Aorta (tissue), 5 donors: ENCODE data around the gene KRT28. TPM values are rescaled to one million over a fixed set of nuclear protein-coding genes. Genes with fewer than 3 reads are reported as not detected.
A peak's percentile ranks its signal among the peaks of the same experiment; 100 is the strongest.

ENCODE experiments used
- ATAC-seq: fragments of 200-7000 bp; cut with Tn5 transposase; one replicate; pipeline ENCODE4 v1.9.1; 2022; ENCODE audit warnings: moderate library complexity; ENCODE audit not compliant: low FRiP score
- DNase-seq, 2 donors: peaks; one replicate each; pipeline ENCODE4 v3.0.0-alpha.2; 2020
- H3K27ac ChIP-seq, 2 donors: one replicate each; pipeline ENCODE4 v1.5.1; 2013; ENCODE audit warnings: low read length in 2 of 2, mild to moderate bottlenecking in 2 of 2, moderate library complexity in 2 of 2, control low read depth in 1 of 2, inconsistent platforms in 1 of 2, low read depth in 1 of 2
- H3K27me3 ChIP-seq, 2 donors: one replicate each; pipeline ENCODE4 v1.6.1; 2013; ENCODE audit warnings: control low read depth in 1 of 2, low read length in 1 of 2, mild to moderate bottlenecking in 1 of 2, moderate library complexity in 1 of 2; ENCODE audit not compliant: insufficient read depth in 2 of 2, control insufficient read depth in 1 of 2
- H3K36me3 ChIP-seq, 2 donors: one replicate each; pipeline ENCODE4 v1.6.1; 2013; ENCODE audit warnings: control low read depth in 1 of 2, low read length in 1 of 2, mild to moderate bottlenecking in 1 of 2; ENCODE audit not compliant: insufficient read depth in 2 of 2, control insufficient read depth in 1 of 2
- H3K4me1 ChIP-seq, 2 donors: one replicate each; pipeline ENCODE4 v1.6.1; 2013; ENCODE audit warnings: low read length in 2 of 2, control low read depth in 1 of 2, mild to moderate bottlenecking in 1 of 2, moderate library complexity in 1 of 2; ENCODE audit not compliant: insufficient read depth in 2 of 2, control insufficient read depth in 1 of 2
- H3K4me3 ChIP-seq, 2 donors: one replicate each; pipeline ENCODE4 v1.5.1; 2013; ENCODE audit warnings: low read length in 2 of 2, control low read depth in 1 of 2, mild to moderate bottlenecking in 1 of 2
- H3K9me3 ChIP-seq: one replicate; pipeline ENCODE4 v1.6.1; 2013; ENCODE audit warnings: mild to moderate bottlenecking, low read length; ENCODE audit not compliant: control insufficient read depth
- WGBS, 2 donors: extraction: QIAGEN DNeasy Blood & Tissue Kit; methylation state at CpG; one replicate each; pipeline ENCODE4 v1.1.7; 2013; 5-methylcytosine and 5-hydroxymethylcytosine counted together
- intact Hi-C, 2 donors: fragments of 100-400 bp; cut with DNase I; formaldehyde crosslinking; loops; one replicate each; pipeline versions ENCODE4 v1.14.2 to v1.15.0; 2022
- polyA plus RNA-seq, 2 donors: library from polyadenylated mRNA; stranded (reverse); fragments of 200-250 nt; gene quantifications; one replicate each; pipeline ENCODE4 v1.2.3, GENCODE V29; 2013
- total RNA-seq, 2 donors: library from RNA; stranded (reverse); fragmentation: NEBNext Ultra II Directional; extraction: Animal tissue kit (Norgen Biotek cat#: 25700); gene quantifications; one replicate each; pipeline ENCODE4 v1.2.1, GENCODE V29; 2021
- donor health status: healthy with polysubstance abuse.
- donor health status: Bipolar disorder and iron deficiency.
- donor health status: DM: no; HTN: no; CAD: no.
- donor health status: DM: no; HTN: no; CAD: no.
- donor health status: DM: yes; HTN: yes; CAD: no.

Gene KRT28
- total and polyA plus RNA-seq, 4 donors, result not detected

- Histone ChIP-seq H3K9me3 (no peaks in the 10 kb centered on the region), H3K36me3 (no peaks in the 10 kb centered on the region), H3K4me3 (no peak overlapping the region), H3K4me1 (peaks cover 0 to 4% of the 10 kb centered on the region in 2 donors), H3K27me3 (no peaks in the 10 kb centered on the region), H3K27ac (no peak overlapping the region)
- intact Hi-C loops, result no loop called here
- DNase-seq (no peak), ATAC-seq (no peak)
These were observed 21.8 kb upstream of the KRT28 start for GRCh38 chr17:40821536-40821935.

- WGBS, 2 donors, result 84 to 88% methylated on average over 9 of the region's 9 CpGs
- intact Hi-C loops, result no loop called here
- DNase-seq (no peak), ATAC-seq (no peak)
- Histone ChIP-seq H3K4me1 (no peaks in the 10 kb centered on the region), H3K4me3 (no peak overlapping the region), H3K36me3 (no peaks in the 10 kb centered on the region), H3K27me3 (no peaks in the 10 kb centered on the region), H3K27ac (no peak overlapping the region), H3K9me3 (no peaks in the 10 kb centered on the region)
These were observed 20.6 kb upstream of the KRT28 start for GRCh38 chr17:40820228-40820838.

GRCh38 chr17:40819528-40820125 lies 19.9 kb upstream of the KRT28 start:
- 44 to 45% methylated on average over 9 of the region's 9 CpGs for WGBS, 2 donors
- Histone ChIP-seq H3K4me3 (peak overlapping the region; percentile 50 to 75), H3K36me3 (no peaks in the 10 kb centered on the region), H3K4me1 (no peaks in the 10 kb centered on the region), H3K27ac (peak overlapping the region; percentile 20 to 54), H3K27me3 (no peaks in the 10 kb centered on the region), H3K9me3 (no peaks in the 10 kb centered on the region)
- ATAC-seq (peak; percentile 57), DNase-seq (no peak)
- intact Hi-C loops, result loop anchor here in 1 of 2 donors (5.0 kb wide), 1 partner anchor 723 kb away; no protein-coding TSS in a partner anchor

GRCh38 chr17:40818733-40819527 lies 19.2 kb upstream of the KRT28 start:
- WGBS, 2 donors, result 1 to 2% methylated on average over 34 to 73 of the region's 73 CpGs
- H3K4me3 ChIP-seq, result peak overlapping the region; percentile 77 to 78
- no peaks in the 10 kb centered on the region for H3K4me1 ChIP-seq
- peak; percentile 93 for ATAC-seq
- intact Hi-C loops, result loop anchor here in 1 of 2 donors (5.0 kb wide), 1 partner anchor 723 kb away; no protein-coding TSS in a partner anchor
- no peaks in the 10 kb centered on the region for H3K36me3 ChIP-seq
- peak; percentile 86 to 95 for DNase-seq
- no peaks in the 10 kb centered on the region for H3K9me3 ChIP-seq
- H3K27me3 ChIP-seq, result no peaks in the 10 kb centered on the region
- H3K27ac ChIP-seq, result peak overlapping the region; percentile 57 to 85

- Histone ChIP-seq H3K27me3 (no peaks in the 10 kb centered on the region), H3K9me3 (no peaks in the 10 kb centered on the region), H3K36me3 (no peaks in the 10 kb centered on the region), H3K4me3 (peak overlapping the region; percentile 77 to 78), H3K27ac (peak overlapping the region in 1 of 2 donors; percentile 57), H3K4me1 (no peaks in the 10 kb centered on the region)
- intact Hi-C loops, result loop anchor here in 1 of 2 donors (5.0 kb wide), 1 partner anchor 724 kb away; no protein-coding TSS in a partner anchor
- ATAC-seq (no peak), DNase-seq (no peak)
- 19 to 21% methylated on average over 7 of the region's 7 CpGs for WGBS, 2 donors
These were observed 18.6 kb upstream of the KRT28 start for GRCh38 chr17:40818343-40818732.

GRCh38 chr17:40817103-40817682 lies 17.4 kb upstream of the KRT28 start:
- no peaks in the 10 kb centered on the region for H3K36me3 ChIP-seq
- H3K27ac ChIP-seq, result no peak overlapping the region
- no peaks in the 10 kb centered on the region for H3K9me3 ChIP-seq
- ATAC-seq, result no peak
- intact Hi-C loops, result loop anchor here in 1 of 2 donors (5.0 kb wide), 1 partner anchor 725 kb away; no protein-coding TSS in a partner anchor
- 97 to 98% methylated on average over 4 of the region's 4 CpGs for WGBS, 2 donors
- no peaks in the 10 kb centered on the region for H3K27me3 ChIP-seq
- no peaks in the 10 kb centered on the region for H3K4me1 ChIP-seq
- DNase-seq, result no peak
- no peak overlapping the region for H3K4me3 ChIP-seq

GRCh38 chr17:40816569-40816968 lies 16.8 kb upstream of the KRT28 start:
- 90 to 93% methylated on average over 3 of the region's 3 CpGs for WGBS, 2 donors

GRCh38 chr17:40815381-40815780 lies 15.6 kb upstream of the KRT28 start:
- Histone ChIP-seq H3K9me3 (no peaks in the 10 kb centered on the region), H3K36me3 (no peaks in the 10 kb centered on the region), H3K4me1 (peaks cover 1 to 2% of the 10 kb centered on the region in 2 donors), H3K27me3 (no peaks in the 10 kb centered on the region), H3K4me3 (no peak overlapping the region), H3K27ac (no peak overlapping the region)
- WGBS, 2 donors, result 82 to 86% methylated on average over 1 of the region's 1 CpG
- no peak for DNase-seq
- intact Hi-C loops, result loop anchor here in 1 of 2 donors (5.0 kb wide), 1 partner anchor 727 kb away; no protein-coding TSS in a partner anchor
- ATAC-seq, result no peak

More at GRCh38 chr17:40816569-40816968, 16.8 kb upstream of the KRT28 start:
- intact Hi-C loops, result loop anchor here in 1 of 2 donors (5.0 kb wide), 1 partner anchor 726 kb away; no protein-coding TSS in a partner anchor
- H3K9me3 ChIP-seq, result no peaks in the 10 kb centered on the region
- ATAC-seq, result no peak
- DNase-seq, result no peak
- H3K4me1 ChIP-seq, result no peaks in the 10 kb centered on the region
- H3K27ac ChIP-seq, result no peak overlapping the region
- H3K4me3 ChIP-seq, result no peak overlapping the region
- no peaks in the 10 kb centered on the region for H3K27me3 ChIP-seq
- H3K36me3 ChIP-seq, result no peaks in the 10 kb centered on the region
